Lower leg skin (tissue), 4 donors: Measurements from ENCODE around the gene TMEM184C. TPM values are rescaled to one million over a fixed set of nuclear protein-coding genes. Genes with fewer than 3 reads are reported as not detected.

ENCODE experiments used
- DNase-seq, 2 donors: peaks; one replicate each; pipeline ENCODE4 v3.0.0-alpha.2; 2019; ENCODE audit warnings: low spot score in 2 of 2
- H3K4me3 ChIP-seq: fragments of 200-600 bp; sonication (generic); 2 replicates; pipeline ENCODE4 v1.5.1; 2017; ENCODE audit warnings: mild to moderate bottlenecking, low read depth; ENCODE audit not compliant: poor library complexity, severe bottlenecking
- POLR2A ChIP-seq, 2 donors: fragments of 450-650 bp; IDR thresholded peaks; one replicate each; pipeline ENCODE4 v1.6.1; 2016 to 2017; ENCODE audit warnings: antibody characterized with exemption in 2 of 2, mild to moderate bottlenecking in 1 of 2, moderate library complexity in 1 of 2
- WGBS, 2 donors: methylation state at CpG; one replicate each; pipeline ENCODE4 v1.1.5; 2018; 5-methylcytosine and 5-hydroxymethylcytosine counted together
- intact Hi-C: fragments of 100-400 bp; cut with DNase I; formaldehyde crosslinking; loops from one replicate; pipeline ENCODE4 v1.15.0; 2023; ENCODE audit warnings: low total_unique reads
- total RNA-seq, 4 donors: library from RNA; depleted of rRNA; stranded (reverse); fragments of >200 nt; gene quantifications; one replicate each; pipeline ENCODE4 v1.1.0, GENCODE V29; 2016
- TF ChIP-seq, protein P1 (sequence below), 3 donors: fragments of 450-650 bp; IDR thresholded peaks; one replicate each; pipeline ENCODE4 v1.5.1; 2016; ENCODE audit warnings: antibody characterized with exemption in 3 of 3, mild to moderate bottlenecking in 3 of 3, moderate library complexity in 2 of 3

TMEM184C gene
- total RNA-seq, 4 donors from 2014 or later, result 21.1 to 27.0 (median 25.0) TPM

GRCh38 chr4:147620315-147620714 is 3.1 kb downstream of the TMEM184C start:
- intact Hi-C loops, result no loop called here
- 78 to 82% methylated on average over 2 of the region's 2 CpGs for WGBS, 2 donors
- no peak overlapping the region for H3K4me3 ChIP-seq
- TF ChIP-seq, protein P1, sequence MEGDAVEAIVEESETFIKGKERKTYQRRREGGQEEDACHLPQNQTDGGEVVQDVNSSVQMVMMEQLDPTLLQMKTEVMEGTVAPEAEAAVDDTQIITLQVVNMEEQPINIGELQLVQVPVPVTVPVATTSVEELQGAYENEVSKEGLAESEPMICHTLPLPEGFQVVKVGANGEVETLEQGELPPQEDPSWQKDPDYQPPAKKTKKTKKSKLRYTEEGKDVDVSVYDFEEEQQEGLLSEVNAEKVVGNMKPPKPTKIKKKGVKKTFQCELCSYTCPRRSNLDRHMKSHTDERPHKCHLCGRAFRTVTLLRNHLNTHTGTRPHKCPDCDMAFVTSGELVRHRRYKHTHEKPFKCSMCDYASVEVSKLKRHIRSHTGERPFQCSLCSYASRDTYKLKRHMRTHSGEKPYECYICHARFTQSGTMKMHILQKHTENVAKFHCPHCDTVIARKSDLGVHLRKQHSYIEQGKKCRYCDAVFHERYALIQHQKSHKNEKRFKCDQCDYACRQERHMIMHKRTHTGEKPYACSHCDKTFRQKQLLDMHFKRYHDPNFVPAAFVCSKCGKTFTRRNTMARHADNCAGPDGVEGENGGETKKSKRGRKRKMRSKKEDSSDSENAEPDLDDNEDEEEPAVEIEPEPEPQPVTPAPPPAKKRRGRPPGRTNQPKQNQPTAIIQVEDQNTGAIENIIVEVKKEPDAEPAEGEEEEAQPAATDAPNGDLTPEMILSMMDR (IDR thresholded peaks at IDR 0.05), result no peak
- DNase-seq, result no peak

DNA sequence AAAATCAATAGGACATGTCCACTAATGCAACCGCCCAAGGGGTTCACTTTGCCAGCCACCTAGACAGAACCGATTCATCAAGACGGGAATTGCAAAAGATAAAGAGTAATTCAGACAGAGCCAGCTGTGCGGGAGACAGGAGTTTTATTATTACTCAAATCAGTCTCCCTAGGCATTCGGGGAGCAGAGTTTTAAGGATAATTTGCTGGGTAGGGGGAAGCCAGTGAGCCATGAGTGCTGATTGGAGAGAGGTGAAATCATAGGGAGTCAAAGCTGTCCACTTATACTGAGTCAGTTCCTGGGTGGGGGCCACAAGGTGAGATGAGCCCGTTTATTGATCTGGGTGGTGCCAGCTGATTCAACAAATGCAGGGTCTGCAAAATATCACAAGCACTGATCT is 8.5 kb downstream of the TMEM184C start:
- no peak overlapping the region for H3K4me3 ChIP-seq
- WGBS, 2 donors, result 89 to 92% methylated on average over 6 of the region's 6 CpGs

DNA sequence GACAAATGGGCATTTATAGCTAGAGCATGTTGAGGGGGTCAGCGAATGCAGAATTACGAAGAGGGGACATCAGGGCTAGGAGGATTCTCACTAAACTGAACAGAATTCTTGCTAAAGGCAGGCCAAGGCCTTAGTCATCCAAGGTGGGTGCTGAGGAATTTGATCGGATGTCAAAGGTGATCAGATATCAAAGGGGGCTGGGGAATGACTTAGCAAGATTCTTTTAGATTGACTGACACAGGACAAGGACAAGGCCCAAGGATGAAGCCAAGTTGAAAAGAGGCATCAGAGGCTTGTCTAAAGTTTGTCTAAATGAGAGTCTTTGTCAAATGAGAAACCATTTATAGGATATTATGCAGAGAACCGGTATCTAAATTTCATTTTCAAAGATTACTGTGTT is 9.7 kb downstream of the TMEM184C start:
- WGBS, 2 donors, result 99 to 100% methylated on average over 4 of the region's 4 CpGs
- TF ChIP-seq, protein P1 (IDR thresholded peaks at IDR 0.05), result no peak
- no peak for TF ChIP-seq POLR2A (IDR thresholded peaks at IDR 0.05)
- H3K4me3 ChIP-seq, result no peak overlapping the region
- intact Hi-C loops, result no loop called here
- DNase-seq, result no peak

More for the DNA sequence above, 8.5 kb downstream of the TMEM184C start:
- no peak for TF ChIP-seq POLR2A (IDR thresholded peaks at IDR 0.05)
- TF ChIP-seq, protein P1 (IDR thresholded peaks at IDR 0.05), result no peak
- intact Hi-C loops, result no loop called here
- no peak for DNase-seq

DNA sequence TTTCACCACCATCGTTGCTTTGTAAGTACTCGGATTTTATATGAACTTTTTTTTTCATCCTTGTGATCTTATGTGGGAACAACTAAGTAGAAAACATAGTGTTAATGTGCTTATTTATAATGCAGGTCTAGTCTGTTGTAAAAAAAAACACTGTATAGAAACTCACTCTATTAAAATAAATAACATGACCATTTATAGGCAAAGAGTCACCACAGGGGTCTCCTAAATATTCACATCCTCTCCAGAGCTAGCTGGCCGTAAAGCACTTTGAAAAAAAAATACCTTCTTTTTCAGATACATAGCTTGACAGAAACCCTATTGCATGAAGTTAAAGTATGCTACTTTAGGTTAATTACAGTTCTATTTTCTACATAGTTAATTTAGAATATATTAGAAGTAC is 11.2 kb downstream of the TMEM184C start:
- intact Hi-C loops, result no loop called here
- no peak overlapping the region for H3K4me3 ChIP-seq
- whole genome bisulfite sequencing, 2 donors, result 72 to 76% methylated on average over 3 of the region's 3 CpGs
- no peak for TF ChIP-seq POLR2A (IDR thresholded peaks at IDR 0.05)
- TF ChIP-seq, protein P1 (IDR thresholded peaks at IDR 0.05), result no peak
- DNase-seq, result no peak

- WGBS, 2 donors, result 84 to 87% methylated on average over 1 of the region's 1 CpG
- DNase-seq, result no peak
- intact Hi-C loops, result no loop called here
- H3K4me3 ChIP-seq, result no peak overlapping the region
- TF ChIP-seq, protein P1 (IDR thresholded peaks at IDR 0.05), result no peak
- no peak for TF ChIP-seq POLR2A (IDR thresholded peaks at IDR 0.05)
Measured at GRCh38 chr4:147629783-147630730, 12.9 kb downstream of the TMEM184C start.
